GM12878 (cell line): ENCODE data around the gene CRB2. TPM values are rescaled to one million over a fixed set of nuclear protein-coding genes. Genes with fewer than 3 reads are reported as not detected.

Experiments used
- ATF7 ChIP-seq: fragments of 450-650 bp; IDR thresholded peaks from 2 replicates; pipeline ENCODE4 v1.6.1; 2016; ENCODE audit warnings: low read depth, mild to moderate bottlenecking
- BCL11A ChIP-seq: IDR thresholded peaks from 2 replicates; pipeline ENCODE4 v1.6.1; 2011; ENCODE audit warnings: low read depth, low read length
- BHLHE40 ChIP-seq, 2 experiments: fragments of 450-650 bp in 1 of 2; IDR thresholded peaks; 2 replicates each; pipeline ENCODE4 v1.6.1; 2011 to 2017; ENCODE audit warnings: low read depth in 2 of 2, borderline replicate concordance in 1 of 2, improper control_type of control experiment in 1 of 2, low read length in 1 of 2, mild to moderate bottlenecking in 1 of 2
- BRCA1 ChIP-seq: IDR thresholded peaks from 2 replicates; pipeline ENCODE4 v1.6.1; 2011; ENCODE audit warnings: low read depth, low read length, improper control_type of control experiment
- CEBPB ChIP-seq, 2 experiments: fragments of 150-350 bp in 1 of 2; IDR thresholded peaks; 2 replicates each; pipeline ENCODE4 v1.6.1; 2012 to 2014; ENCODE audit warnings: low read depth in 2 of 2, low read length in 2 of 2, borderline replicate concordance in 1 of 2, inconsistent platforms in 1 of 2
- EED ChIP-seq: sonication (generic); IDR thresholded peaks from 2 replicates; pipeline ENCODE4 v1.6.1; 2016; ENCODE audit warnings: antibody characterized with exemption, low read depth
- HDAC2 ChIP-seq: fragments of 200-600 bp; sonication (generic); IDR thresholded peaks from 2 replicates; pipeline ENCODE4 v1.6.1; 2017
- MEF2A ChIP-seq: IDR thresholded peaks from 2 replicates; pipeline ENCODE4 v1.6.1; 2011; ENCODE audit warnings: low read depth, mild to moderate bottlenecking, low read length, moderate library complexity; ENCODE audit not compliant: insufficient read depth
- MEF2B ChIP-seq: fragments of 450-650 bp; IDR thresholded peaks from 2 replicates; pipeline ENCODE4 v1.6.1; 2018; ENCODE audit warnings: mild to moderate bottlenecking, moderate library complexity; ENCODE audit not compliant: partially characterized antibody, poor library complexity, severe bottlenecking
- NFYB ChIP-seq: IDR thresholded peaks from 2 replicates; pipeline ENCODE4 v1.6.1; 2011; ENCODE audit warnings: low read depth, mild to moderate bottlenecking, low read length, improper control_type of control experiment, moderate library complexity; ENCODE audit not compliant: insufficient read depth
- NKRF ChIP-seq: fragments of 450-650 bp; conservative IDR thresholded peaks from 2 replicates; pipeline ENCODE4 v1.6.1; 2017; ENCODE audit warnings: mild to moderate bottlenecking, moderate library complexity
- POLR2A ChIP-seq: IDR thresholded peaks from 2 replicates; pipeline ENCODE4 v1.6.1; 2011; ENCODE audit warnings: low read depth, mild to moderate bottlenecking, low read length
- RBBP5 ChIP-seq: fragments of 200-600 bp; sonication (generic); conservative IDR thresholded peaks from 2 replicates; pipeline ENCODE4 v1.6.1; 2016
- SRF ChIP-seq, 2 experiments: IDR thresholded peaks; 2 replicates each; pipeline ENCODE4 v1.6.1; 2011; ENCODE audit warnings: low read depth in 2 of 2, low read length in 2 of 2, mild to moderate bottlenecking in 1 of 2, moderate library complexity in 1 of 2
- TBL1XR1 ChIP-seq: IDR thresholded peaks from 2 replicates; pipeline ENCODE4 v1.6.1; 2012; ENCODE audit warnings: low read depth, low read length, improper control_type of control experiment
- TCF3 ChIP-seq: IDR thresholded peaks from 2 replicates; pipeline ENCODE4 v1.6.1; 2012; ENCODE audit warnings: low read depth, mild to moderate bottlenecking, low read length, borderline replicate concordance; ENCODE audit not compliant: insufficient read depth
- ZNF217 ChIP-seq: fragments of 450-650 bp; IDR thresholded peaks from 2 replicates; pipeline ENCODE4 v1.6.1; 2017; ENCODE audit warnings: antibody characterized with exemption, mild to moderate bottlenecking
- polyA plus RNA-seq, 11 experiments: library from polyadenylated mRNA; depleted of rRNA in 4 of 11; unstranded in 6 of 11; stranded (reverse) in 5 of 11; fragments of >200 nt; fragmentation: Nextera tagmentation in 4 of 11; fragmentation: Illumina TruSeq in 1 of 11; extraction: Ambion mirVana in 4 of 11; extraction: Trizol in 1 of 11; gene quantifications; 1 replicate in 1 of 11; 2 replicates in 10 of 11; pipeline versions ENCODE4 v1.2.1 to v1.2.3, GENCODE V29; 2011 to 2016; ENCODE audit warnings: inconsistent platforms in 2 of 11, missing spikeins in 2 of 11, low read depth in 1 of 11
- total RNA-seq, 4 experiments: library from RNA; depleted of rRNA in 3 of 4; stranded (reverse); fragments of >200 nt in 3 of 4; fragmentation: Illumina TruSeq in 1 of 4; extraction: Trizol in 1 of 4; gene quantifications; 2 replicates each; pipeline versions ENCODE4 v1.2.1 to v1.2.3, GENCODE V29; 2013 to 2021
- TF ChIP-seq, protein P1 (sequence below): fragments of 450-650 bp; IDR thresholded peaks from 2 replicates; pipeline ENCODE4 v1.6.1; 2017; ENCODE audit warnings: mild to moderate bottlenecking, moderate library complexity
- TF ChIP-seq, protein P2 (sequence below): fragments of 450-650 bp; IDR thresholded peaks from 2 replicates; pipeline ENCODE4 v1.6.1; 2016; ENCODE audit warnings: mild to moderate bottlenecking

CRB2 gene
- total and polyA plus RNA-seq, 10 of the 15 experiments (the other 5 are each of a cell fraction or from before 2014, with no cell fraction given): 0.01 to 0.80 (median 0.23) TPM; not detected in 3

- peak; percentile 79 for TF ChIP-seq MEF2B
- peak; percentile 53 for TF ChIP-seq POLR2A
- TF ChIP-seq CEBPB (IDR thresholded peaks at IDR 0.05; ENCODE audit: borderline replicate concordance in 1 of 2, low read depth in 2 of 2, low read length in 2 of 2): no peak
- TF ChIP-seq EED: peak; percentile 39; the same call in 1 of the 2 replicates
- peak; percentile 51; the same call in 1 of the 2 replicates for TF ChIP-seq BCL11A
- TF ChIP-seq, protein P1, sequence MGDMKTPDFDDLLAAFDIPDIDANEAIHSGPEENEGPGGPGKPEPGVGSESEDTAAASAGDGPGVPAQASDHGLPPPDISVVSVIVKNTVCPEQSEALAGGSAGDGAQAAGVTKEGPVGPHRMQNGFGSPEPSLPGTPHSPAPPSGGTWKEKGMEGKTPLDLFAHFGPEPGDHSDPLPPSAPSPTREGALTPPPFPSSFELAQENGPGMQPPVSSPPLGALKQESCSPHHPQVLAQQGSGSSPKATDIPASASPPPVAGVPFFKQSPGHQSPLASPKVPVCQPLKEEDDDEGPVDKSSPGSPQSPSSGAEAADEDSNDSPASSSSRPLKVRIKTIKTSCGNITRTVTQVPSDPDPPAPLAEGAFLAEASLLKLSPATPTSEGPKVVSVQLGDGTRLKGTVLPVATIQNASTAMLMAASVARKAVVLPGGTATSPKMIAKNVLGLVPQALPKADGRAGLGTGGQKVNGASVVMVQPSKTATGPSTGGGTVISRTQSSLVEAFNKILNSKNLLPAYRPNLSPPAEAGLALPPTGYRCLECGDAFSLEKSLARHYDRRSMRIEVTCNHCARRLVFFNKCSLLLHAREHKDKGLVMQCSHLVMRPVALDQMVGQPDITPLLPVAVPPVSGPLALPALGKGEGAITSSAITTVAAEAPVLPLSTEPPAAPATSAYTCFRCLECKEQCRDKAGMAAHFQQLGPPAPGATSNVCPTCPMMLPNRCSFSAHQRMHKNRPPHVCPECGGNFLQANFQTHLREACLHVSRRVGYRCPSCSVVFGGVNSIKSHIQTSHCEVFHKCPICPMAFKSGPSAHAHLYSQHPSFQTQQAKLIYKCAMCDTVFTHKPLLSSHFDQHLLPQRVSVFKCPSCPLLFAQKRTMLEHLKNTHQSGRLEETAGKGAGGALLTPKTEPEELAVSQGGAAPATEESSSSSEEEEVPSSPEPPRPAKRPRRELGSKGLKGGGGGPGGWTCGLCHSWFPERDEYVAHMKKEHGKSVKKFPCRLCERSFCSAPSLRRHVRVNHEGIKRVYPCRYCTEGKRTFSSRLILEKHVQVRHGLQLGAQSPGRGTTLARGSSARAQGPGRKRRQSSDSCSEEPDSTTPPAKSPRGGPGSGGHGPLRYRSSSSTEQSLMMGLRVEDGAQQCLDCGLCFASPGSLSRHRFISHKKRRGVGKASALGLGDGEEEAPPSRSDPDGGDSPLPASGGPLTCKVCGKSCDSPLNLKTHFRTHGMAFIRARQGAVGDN: peak; percentile 8; the same call in 1 of the 2 replicates
- peak; percentile 16; the same call in 1 of the 2 replicates for TF ChIP-seq TBL1XR1
- TF ChIP-seq RBBP5: 0 out of 2 replicates have a peak, but pooled peaks have one; percentile 34
- TF ChIP-seq, protein P2, sequence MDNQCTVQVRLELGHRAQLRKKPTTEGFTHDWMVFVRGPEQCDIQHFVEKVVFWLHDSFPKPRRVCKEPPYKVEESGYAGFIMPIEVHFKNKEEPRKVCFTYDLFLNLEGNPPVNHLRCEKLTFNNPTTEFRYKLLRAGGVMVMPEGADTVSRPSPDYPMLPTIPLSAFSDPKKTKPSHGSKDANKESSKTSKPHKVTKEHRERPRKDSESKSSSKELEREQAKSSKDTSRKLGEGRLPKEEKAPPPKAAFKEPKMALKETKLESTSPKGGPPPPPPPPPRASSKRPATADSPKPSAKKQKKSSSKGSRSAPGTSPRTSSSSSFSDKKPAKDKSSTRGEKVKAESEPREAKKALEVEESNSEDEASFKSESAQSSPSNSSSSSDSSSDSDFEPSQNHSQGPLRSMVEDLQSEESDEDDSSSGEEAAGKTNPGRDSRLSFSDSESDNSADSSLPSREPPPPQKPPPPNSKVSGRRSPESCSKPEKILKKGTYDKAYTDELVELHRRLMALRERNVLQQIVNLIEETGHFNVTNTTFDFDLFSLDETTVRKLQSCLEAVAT: peak; percentile 58
- peak; percentile 42; the same call in 1 of the 2 replicates for TF ChIP-seq TCF3
- no peak for TF ChIP-seq HDAC2
- TF ChIP-seq MEF2A: peak; percentile 90
- TF ChIP-seq NFYB: peak; percentile 67
- TF ChIP-seq ZNF217: no peak
- TF ChIP-seq BRCA1: no peak
- TF ChIP-seq BHLHE40 (IDR thresholded peaks at IDR 0.05; ENCODE audit: borderline replicate concordance in 1 of 2, low read depth in 2 of 2, low read length in 1 of 2): peak; percentile 23 to 42; a peak in 1 of 4 replicates
- no peak for TF ChIP-seq NKRF
- TF ChIP-seq SRF (IDR thresholded peaks at IDR 0.05; ENCODE audit: low read depth in 2 of 2, low read length in 2 of 2): 0 out of 4 replicates have a peak, but pooled peaks of 1 of the 2 experiments have one; percentile 7
- peak; percentile 47 for TF ChIP-seq ATF7
Measured at GRCh38 chr9:123322273-123323195, 33.5 kb upstream of the CRB2 start (continued).
